ENCODE results near the gene PLAC9. TPM values are rescaled to one million over a fixed set of nuclear protein-coding genes. Genes with fewer than 3 reads are reported as not detected.
A peak's percentile ranks its signal among the peaks of the same experiment; 100 is the strongest.

Gene PLAC9
- total and polyA plus RNA-seq, 4 donors: 11.8 to 53.1 (median 23.4) TPM

GRCh38 chr10:80137920-80138319, 5.4 kb downstream of the PLAC9 start:
- WGBS, 2 donors: 65 to 71% methylated on average over 4 of the region's 4 CpGs
- H3K4me1 ChIP-seq (ENCODE audit: control insufficient read depth in 5 of 5, insufficient read depth in 5 of 5, low read length in 5 of 5): peaks cover 0 to 40% (median 2%) of the 10 kb centered on the region in 5 donors
- H3K27me3 ChIP-seq (ENCODE audit: control insufficient read depth in 3 of 3, insufficient read depth in 3 of 3, low read length in 2 of 3): no peaks in the 10 kb centered on the region
- no peak overlapping the region for H3K27ac ChIP-seq (ENCODE audit: low read depth in 1 of 2, low read length in 1 of 2)
- no peak overlapping the region for H3K9ac ChIP-seq (ENCODE audit: insufficient read depth in 1 of 2, low read length in 2 of 2)
- H3K4me3 ChIP-seq: no peak overlapping the region
- DNase-seq: peak in 2 of 3 donors; percentile 40 to 45
- no peak for TF ChIP-seq CTCF (IDR thresholded peaks at IDR 0.05; ENCODE audit: control extremely low read depth, extremely low read depth)
- H3K9me3 ChIP-seq (ENCODE audit: control insufficient read depth in 4 of 4, insufficient read depth in 3 of 4, low read length in 3 of 4): peaks cover 0 to 2% (median 0%) of the 10 kb centered on the region in 4 donors
- H3K36me3 ChIP-seq (ENCODE audit: control insufficient read depth in 4 of 4, insufficient read depth in 4 of 4, low read length in 4 of 4): peaks cover 0 to 4% (median 0%) of the 10 kb centered on the region in 4 donors
- ATAC-seq (ENCODE audit: insufficient read depth, low FRiP score): no peak

- no peak for ATAC-seq (ENCODE audit: insufficient read depth, low FRiP score)
Observed at GRCh38 chr10:80139265-80139664, 6.7 kb downstream of the PLAC9 start.

GRCh38 chr10:80140251-80140650, 7.7 kb downstream of the PLAC9 start:
- no peak for ATAC-seq (ENCODE audit: insufficient read depth, low FRiP score)
- H3K36me3 ChIP-seq (ENCODE audit: control insufficient read depth in 4 of 4, insufficient read depth in 4 of 4, low read length in 4 of 4): peaks cover 0 to 4% (median 0%) of the 10 kb centered on the region in 4 donors
- H3K9ac ChIP-seq (ENCODE audit: insufficient read depth in 1 of 2, low read length in 2 of 2): no peak overlapping the region
- peaks cover 0 to 2% (median 0%) of the 10 kb centered on the region in 4 donors for H3K9me3 ChIP-seq (ENCODE audit: control insufficient read depth in 4 of 4, insufficient read depth in 3 of 4, low read length in 3 of 4)
- no peak for DNase-seq
- no peak overlapping the region for H3K4me3 ChIP-seq
- no peaks in the 10 kb centered on the region for H3K27me3 ChIP-seq (ENCODE audit: control insufficient read depth in 3 of 3, insufficient read depth in 3 of 3, low read length in 2 of 3)
- TF ChIP-seq CTCF (IDR thresholded peaks at IDR 0.05; ENCODE audit: control extremely low read depth, extremely low read depth): no peak
- 86 to 91% methylated on average over 7 of the region's 7 CpGs for WGBS, 2 donors
- peaks cover 0 to 30% (median 7%) of the 10 kb centered on the region in 5 donors for H3K4me1 ChIP-seq (ENCODE audit: control insufficient read depth in 5 of 5, insufficient read depth in 5 of 5, low read length in 5 of 5)
- no peak overlapping the region for H3K27ac ChIP-seq (ENCODE audit: low read depth in 1 of 2, low read length in 1 of 2)

More at GRCh38 chr10:80139265-80139664, 6.7 kb downstream of the PLAC9 start:
- Histone ChIP-seq H3K27ac (ENCODE audit: low read depth in 1 of 2, low read length in 1 of 2) (no peak overlapping the region), H3K9ac (ENCODE audit: insufficient read depth in 1 of 2, low read length in 2 of 2) (no peak overlapping the region), H3K27me3 (ENCODE audit: control insufficient read depth in 3 of 3, insufficient read depth in 3 of 3, low read length in 2 of 3) (no peaks in the 10 kb centered on the region), H3K4me1 (ENCODE audit: control insufficient read depth in 5 of 5, insufficient read depth in 5 of 5, low read length in 5 of 5) (peaks cover 0 to 30% (median 4%) of the 10 kb centered on the region in 5 donors), H3K36me3 (ENCODE audit: control insufficient read depth in 4 of 4, insufficient read depth in 4 of 4, low read length in 4 of 4) (peaks cover 0 to 4% (median 0%) of the 10 kb centered on the region in 4 donors), H3K4me3 (no peak overlapping the region), H3K9me3 (ENCODE audit: control insufficient read depth in 4 of 4, insufficient read depth in 3 of 4, low read length in 3 of 4) (peaks cover 0 to 2% (median 0%) of the 10 kb centered on the region in 4 donors)
- 78 to 86% methylated on average over 2 of the region's 2 CpGs for WGBS, 2 donors
- no peak for TF ChIP-seq CTCF (IDR thresholded peaks at IDR 0.05; ENCODE audit: control extremely low read depth, extremely low read depth)
- no peak for DNase-seq
